NCI-H524 treated with DMSO at 0.1 percent for 48 hours (cell line): Measurements from ENCODE around the gene GABBR1.

Experiments
- DNase-seq: peaks from one replicate; lab custom pipeline; 2025; lab: John Stamatoyannopoulos, UW

The GABBR1 gene

GRCh38 chr6:29653452-29654038, 20.6 kb upstream of the GABBR1 start:
- peak; percentile 25 for DNase-seq

DNA sequence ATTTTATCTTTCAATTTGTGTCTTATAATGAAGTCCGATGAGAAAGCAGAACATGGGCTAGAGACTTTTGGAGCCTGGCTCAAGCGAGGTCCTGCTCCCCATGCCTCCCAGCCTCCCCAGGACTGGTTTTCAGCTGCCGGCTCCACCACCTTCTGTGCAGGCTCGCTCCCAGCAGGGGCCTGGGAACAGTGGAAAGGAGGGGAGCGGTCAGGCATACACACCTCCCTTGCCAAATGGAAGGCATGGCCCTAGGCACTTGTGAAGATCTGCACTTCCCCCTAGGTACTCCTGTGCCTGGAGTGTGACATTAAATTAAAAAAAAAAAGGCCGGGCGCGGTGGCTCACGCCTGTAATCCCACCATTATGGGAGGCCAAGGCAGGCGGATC, 19.2 kb upstream of the GABBR1 start:
- no peak for DNase-seq

- no peak for DNase-seq
These were observed 18.6 kb upstream of the GABBR1 start for GRCh38 chr6:29651413-29652197.

GRCh38 chr6:29649701-29650673, 17.0 kb upstream of the GABBR1 start:
- peak; percentile 78 for DNase-seq

GRCh38 chr6:29647927-29648642, 15.1 kb upstream of the GABBR1 start:
- no peak for DNase-seq

DNA sequence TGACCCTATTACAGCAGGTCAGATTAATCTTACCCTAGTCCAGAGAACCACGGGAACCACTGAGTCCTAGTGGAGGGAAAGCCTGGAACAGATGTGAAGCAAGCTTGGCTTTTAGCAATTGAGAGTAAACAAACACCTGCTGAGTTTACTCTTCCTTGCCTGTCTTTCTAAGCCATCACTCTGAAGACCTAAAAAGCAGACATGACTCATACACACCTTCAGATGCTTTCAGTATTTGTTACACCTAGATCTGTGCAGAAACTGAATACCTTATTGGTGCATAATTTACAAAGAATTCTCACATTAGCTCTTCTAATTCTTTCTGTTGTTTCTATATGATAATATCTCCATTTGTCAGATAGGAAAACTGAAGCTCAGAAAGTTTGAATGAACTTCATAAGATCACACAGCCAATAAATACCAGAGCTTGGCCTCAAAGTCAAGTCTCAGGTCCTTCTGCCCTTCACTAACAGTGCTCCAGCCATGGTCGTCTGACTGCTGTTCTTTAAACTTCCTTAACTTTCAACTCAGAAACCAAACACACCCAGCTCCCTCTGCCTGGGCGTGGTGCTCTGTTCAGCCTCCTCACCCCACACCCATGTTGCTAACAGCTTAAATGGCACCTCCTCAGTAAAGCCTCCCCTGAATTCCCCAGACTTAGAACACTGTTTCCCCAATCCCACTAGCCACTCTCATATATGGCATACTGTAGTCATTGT, 8.6 kb upstream of the GABBR1 start:
- DNase-seq, result no peak

DNA sequence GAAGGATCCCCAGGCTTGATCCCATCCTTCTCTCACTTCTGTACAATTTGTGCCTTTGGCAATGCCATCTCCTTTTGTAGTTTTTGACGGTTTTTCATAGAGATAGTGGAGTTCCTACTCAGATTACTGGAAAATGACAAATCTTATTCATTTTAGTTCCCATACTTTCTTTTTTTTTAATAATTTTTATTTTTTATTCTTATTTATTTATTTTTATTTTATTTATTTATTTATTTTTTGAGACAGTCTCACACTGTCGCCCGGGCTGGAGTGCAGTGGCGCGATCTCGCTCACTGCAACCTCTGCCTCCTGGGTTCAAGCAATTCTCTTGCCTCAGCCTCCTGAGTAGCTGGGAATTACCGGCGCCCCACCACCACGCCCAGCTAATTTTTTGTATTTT, 4.3 kb upstream of the GABBR1 start:
- no peak for DNase-seq

- no peak for DNase-seq
These were observed 537 bp upstream of the GABBR1 start for GRCh38 chr6:29633534-29633905.

DNA sequence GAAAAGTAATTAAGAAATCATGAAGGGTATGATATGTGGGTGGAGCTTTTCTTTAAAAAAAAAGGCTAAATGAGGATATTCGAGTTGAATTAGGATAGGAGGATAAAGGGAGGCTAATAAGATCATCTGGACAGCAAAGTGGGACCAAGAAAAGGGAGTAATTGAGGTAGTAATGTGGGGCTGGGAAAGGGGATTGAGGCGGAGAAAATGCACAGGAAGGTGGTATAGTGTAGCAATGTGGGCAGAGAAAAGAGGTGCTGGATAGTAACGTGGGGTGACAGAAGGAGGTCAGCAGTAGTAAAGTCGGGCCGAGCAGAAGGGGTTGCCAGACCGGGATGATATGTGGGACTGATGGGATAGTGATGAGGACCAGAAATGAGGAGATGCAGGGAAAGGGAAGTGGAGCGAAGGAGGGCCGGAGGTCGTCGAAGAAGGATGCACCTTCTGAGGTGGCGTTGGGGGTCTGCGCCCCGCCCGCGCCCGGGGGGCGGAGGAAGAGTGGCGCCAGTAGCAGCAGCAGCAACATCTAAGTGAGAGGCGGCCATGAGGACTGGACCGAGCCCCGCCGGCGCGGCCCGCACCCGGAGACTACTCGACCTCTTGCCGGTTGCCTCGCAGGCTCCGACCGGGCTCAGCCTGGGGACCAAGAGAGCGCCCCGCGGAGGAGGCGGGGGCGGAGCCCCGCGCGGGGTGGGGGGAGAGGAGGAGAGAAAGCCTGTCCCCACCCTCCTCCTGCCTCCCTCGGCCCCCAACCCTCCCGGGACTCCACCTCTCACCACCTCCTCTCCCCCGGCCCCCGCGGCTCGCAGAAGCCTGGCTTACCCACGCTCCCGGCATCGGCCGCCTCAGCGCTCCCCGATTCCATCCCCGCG, 887 bp downstream of the GABBR1 start:
- no peak for DNase-seq

- DNase-seq, result no peak
These were observed 1.7 kb downstream of the GABBR1 start for GRCh38 chr6:29631209-29631810.

DNA sequence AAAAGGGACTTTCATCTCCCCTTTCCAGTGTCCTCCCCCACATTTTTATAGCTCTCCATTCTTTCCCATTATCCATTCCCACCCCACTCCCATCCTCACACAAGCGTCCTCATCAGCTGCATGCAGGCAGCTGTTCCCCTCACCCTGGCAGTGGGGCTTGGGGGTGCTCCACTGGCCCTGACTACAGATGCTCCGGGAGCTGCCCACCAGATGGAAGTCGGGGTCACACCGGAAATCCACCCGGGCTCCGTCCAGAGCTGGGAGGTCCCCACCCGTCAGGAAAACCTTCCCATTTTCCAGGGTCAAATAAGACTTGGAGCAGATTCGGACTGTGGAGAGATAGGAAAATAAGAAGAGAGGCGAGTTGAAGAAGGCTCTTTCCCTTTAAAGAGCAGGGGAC, 2.7 kb downstream of the GABBR1 start:
- DNase-seq, result no peak

GRCh38 chr6:29629571-29629970, 3.4 kb downstream of the GABBR1 start:
- no peak for DNase-seq

- DNase-seq, result peak; percentile 41
These were observed 4.3 kb downstream of the GABBR1 start for GRCh38 chr6:29628419-29629281.

- DNase-seq, result peak; percentile 4
These were observed 5.1 kb downstream of the GABBR1 start for GRCh38 chr6:29627755-29628418.

- no peak for DNase-seq
These were observed 5.8 kb downstream of the GABBR1 start for GRCh38 chr6:29626948-29627754.

DNA sequence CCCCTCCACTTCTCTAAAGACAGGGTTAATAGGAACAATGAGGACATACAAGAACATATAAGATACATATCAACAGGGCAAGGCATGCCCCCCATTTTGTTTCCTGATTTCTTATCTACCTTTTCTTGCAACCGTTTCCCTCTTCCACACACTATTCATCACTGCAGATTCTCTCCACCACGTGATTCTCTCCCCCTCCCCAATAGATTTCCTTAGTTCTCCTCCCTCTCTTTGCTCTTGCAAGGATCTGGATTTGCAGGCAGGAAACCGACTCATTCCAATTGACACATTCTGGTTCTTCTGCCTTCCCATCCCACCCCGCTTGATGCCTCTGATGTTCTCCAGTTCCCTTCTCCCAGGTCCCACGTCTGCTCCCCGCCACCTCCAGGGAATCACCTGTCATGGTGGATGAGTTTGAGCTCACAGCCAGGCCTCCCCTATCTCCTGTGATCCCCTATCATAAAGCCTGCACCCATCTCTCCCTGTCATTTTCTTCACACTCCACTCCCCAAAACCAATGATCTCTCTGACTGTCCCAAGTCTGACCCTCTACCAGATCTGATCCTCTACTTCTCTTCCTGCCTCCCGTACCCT, 7.5 kb downstream of the GABBR1 start:
- DNase-seq, result no peak

- DNase-seq, result no peak
These were observed 8.4 kb downstream of the GABBR1 start for GRCh38 chr6:29624520-29624961.
